Measurements from ENCODE around the gene NOTCH4. TPM values are rescaled to one million over a fixed set of nuclear protein-coding genes. Genes with fewer than 3 reads are reported as not detected.
A peak's percentile ranks its signal among the peaks of the same experiment; 100 is the strongest.

The NOTCH4 gene
- total RNA-seq, 1 experiment from 2014 or later, result 2.3 TPM

GRCh38 chr6:32189742-32190053 is 34.2 kb downstream of the NOTCH4 start:
- Mint-ChIP-seq H3K36me3 (ENCODE audit: insufficient read depth in 1 of 3, low read depth in 3 of 3) (peaks cover 12 to 36% (median 34%) of the 10 kb centered on the region in 3 experiments; a peak in 6 of 7 replicates), H3K27ac (peak overlapping the region in 1 of 3 experiments; percentile 98; a peak in 3 of 7 replicates), H3K27me3 (ENCODE audit: low read depth) (no peaks in the 10 kb centered on the region), H3K4me1 (peaks cover 50 to 61% of the 10 kb centered on the region in 2 experiments), H3K9me3 (no peaks in the 10 kb centered on the region; a peak in 1 of 5 replicates), H3K4me3 (peak overlapping the region; percentile 76 to 90)
- Histone ChIP-seq H3K27ac (ENCODE audit: insufficient read length, low read depth, low read length) (no peak overlapping the region), H2BK15ac (ENCODE audit: low read depth, low read length) (no peak overlapping the region), H4K5ac (ENCODE audit: insufficient read length, low read depth, low read length) (no peak overlapping the region), H3T11ph (ENCODE audit: low read length) (no peak overlapping the region), H3K23me2 (ENCODE audit: insufficient read length, low read depth, low read length, poor library complexity, severe bottlenecking) (peaks cover 7% of the 10 kb centered on the region), H3K14ac (ENCODE audit: insufficient read depth, low read length) (no peak overlapping the region; the same call in 1 of the 2 replicates), H2AFZ (ENCODE audit: low read length) (no peak overlapping the region), H4K91ac (ENCODE audit: insufficient read length, low read depth, low read length) (no peak overlapping the region), H3K4me1 (ENCODE audit: insufficient read depth, low read length) (peaks cover 7% of the 10 kb centered on the region), H2AK5ac (ENCODE audit: insufficient read length, low read length) (no peak overlapping the region), H3K27me3 (ENCODE audit: insufficient read depth, low read length) (no peaks in the 10 kb centered on the region), H3K56ac (ENCODE audit: insufficient read length, low read depth, low read length) (no peak overlapping the region), H2BK5ac (ENCODE audit: insufficient read length, low read length) (no peak overlapping the region), H3K4ac (ENCODE audit: low read depth, low read length) (no peak overlapping the region), H3K79me1 (ENCODE audit: insufficient read depth, low read depth, low read length, poor library complexity, severe bottlenecking) (no peaks in the 10 kb centered on the region), H4K8ac (replicated peaks; ENCODE audit: insufficient read length, low read depth, low read length) (no peak overlapping the region), H4K20me1 (ENCODE audit: control insufficient read depth, insufficient read depth, insufficient read length) (no peaks in the 10 kb centered on the region), H2BK20ac (ENCODE audit: low read depth, low read length, poor library complexity, severe bottlenecking) (no peak overlapping the region), H3K9me3 (ENCODE audit: control insufficient read depth, low read depth, low read length) (no peaks in the 10 kb centered on the region), H3K4me2 (ENCODE audit: insufficient read depth, insufficient read length, low read length) (peak overlapping the region; percentile 72), H2BK120ac (ENCODE audit: low read depth, low read length, poor library complexity, severe bottlenecking) (no peak overlapping the region), H2BK12ac (ENCODE audit: insufficient read length, low read depth, low read length) (no peak overlapping the region), H3K79me2 (ENCODE audit: insufficient read depth, low read length) (no peaks in the 10 kb centered on the region), H3K9ac (ENCODE audit: extremely low read depth, insufficient read length, low read length) (no peak overlapping the region), H3K18ac (ENCODE audit: insufficient read length, low read depth, low read length) (no peak overlapping the region), H3K23ac (ENCODE audit: insufficient read length, low read depth, low read length) (no peak overlapping the region)
- WGBS (ENCODE audit: extremely low coverage, insufficient read length, low lambda C conversion rate), result no CpG with 5 or more reads among the region's 23 CpGs
- no peak for DNase-seq
- TF ChIP-seq CTCF (conservative IDR thresholded peaks at IDR 0.05), result no peak

All from H9 (cell line).